GM12874 (cell line): ENCODE measurements around the gene GAS2L1.

ENCODE experiments used
- CTCF ChIP-seq: IDR thresholded peaks from 2 replicates; pipeline ENCODE4 v1.5.1; 2011; ENCODE audit warnings: low read depth, mild to moderate bottlenecking, control low read depth, low read length, moderate library complexity; ENCODE audit not compliant: insufficient read depth

The GAS2L1 gene

GRCh38 chr22:29316141-29316828 lies 9.8 kb downstream of the GAS2L1 start:
- TF ChIP-seq CTCF, result no peak

GRCh38 chr22:29317827-29318454 lies 11.5 kb downstream of the GAS2L1 start:
- TF ChIP-seq CTCF, result no peak

- no peak for TF ChIP-seq CTCF
These were observed 12.6 kb downstream of the GAS2L1 start for GRCh38 chr22:29319072-29319471.

GRCh38 chr22:29320546-29320945 lies 14.1 kb downstream of the GAS2L1 start:
- TF ChIP-seq CTCF, result 0 out of 2 replicates have a peak, but pooled peaks have one; percentile 2

GRCh38 chr22:29323641-29324040 lies 17.2 kb downstream of the GAS2L1 start:
- TF ChIP-seq CTCF, result no peak

- no peak for TF ChIP-seq CTCF
These were observed 18.9 kb downstream of the GAS2L1 start for GRCh38 chr22:29325356-29325755.

GRCh38 chr22:29325785-29326315 lies 19.4 kb downstream of the GAS2L1 start:
- no peak for TF ChIP-seq CTCF
